GM18868 (cell line): ENCODE data around the gene CRYBA2.

Source experiments
- ATAC-seq: cut with Tn5 transposase; IDR thresholded peaks from one replicate; pipeline ENCODE4 v1.9.1; 2021; ENCODE audit warnings: mild to moderate bottlenecking, moderate library complexity; ENCODE audit not compliant: unreplicated experiment

CRYBA2 gene

DNA sequence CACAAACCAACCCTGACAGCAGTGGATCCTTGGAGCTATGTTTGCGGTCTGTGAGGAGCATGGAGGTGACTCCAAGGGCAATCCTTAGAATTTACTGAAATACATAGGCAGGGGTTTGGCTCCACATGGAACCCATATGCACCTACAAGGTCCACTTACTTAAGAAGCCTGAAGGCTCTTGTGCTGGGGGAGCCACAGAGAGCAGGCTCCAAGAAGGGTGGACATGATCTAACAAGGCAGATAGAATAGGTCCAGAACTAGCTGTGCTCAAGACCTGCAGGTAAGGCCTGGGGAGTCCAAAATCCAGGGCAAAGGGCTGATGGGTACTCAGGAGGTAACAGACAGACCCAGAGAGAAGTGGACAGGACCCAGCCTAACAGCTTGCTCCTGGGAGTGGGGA, 34.9 kb downstream of the CRYBA2 start:
- no peak for ATAC-seq

- no peak for ATAC-seq
These were observed 35.6 kb downstream of the CRYBA2 start for GRCh38 chr2:218957671-218958070.

DNA sequence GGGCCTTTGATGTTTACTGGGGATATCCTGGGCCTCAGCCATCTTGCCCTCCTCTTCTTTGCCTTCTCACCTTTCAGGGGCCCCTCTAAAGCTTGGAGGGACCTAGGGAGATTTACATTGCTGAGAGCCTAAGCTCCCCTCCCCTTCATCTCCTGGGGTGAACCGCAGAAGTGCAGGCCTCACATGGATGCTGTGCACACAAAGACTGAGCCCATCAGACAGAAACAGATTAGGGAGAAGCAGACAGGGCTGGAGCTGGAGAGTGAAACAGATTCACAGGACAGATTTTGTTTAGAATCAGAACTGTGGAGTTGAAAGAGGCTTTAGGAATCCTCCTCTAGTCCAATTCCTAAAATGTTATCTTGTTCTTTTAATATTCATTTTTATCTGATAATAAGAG, 37.2 kb downstream of the CRYBA2 start:
- no peak for ATAC-seq

DNA sequence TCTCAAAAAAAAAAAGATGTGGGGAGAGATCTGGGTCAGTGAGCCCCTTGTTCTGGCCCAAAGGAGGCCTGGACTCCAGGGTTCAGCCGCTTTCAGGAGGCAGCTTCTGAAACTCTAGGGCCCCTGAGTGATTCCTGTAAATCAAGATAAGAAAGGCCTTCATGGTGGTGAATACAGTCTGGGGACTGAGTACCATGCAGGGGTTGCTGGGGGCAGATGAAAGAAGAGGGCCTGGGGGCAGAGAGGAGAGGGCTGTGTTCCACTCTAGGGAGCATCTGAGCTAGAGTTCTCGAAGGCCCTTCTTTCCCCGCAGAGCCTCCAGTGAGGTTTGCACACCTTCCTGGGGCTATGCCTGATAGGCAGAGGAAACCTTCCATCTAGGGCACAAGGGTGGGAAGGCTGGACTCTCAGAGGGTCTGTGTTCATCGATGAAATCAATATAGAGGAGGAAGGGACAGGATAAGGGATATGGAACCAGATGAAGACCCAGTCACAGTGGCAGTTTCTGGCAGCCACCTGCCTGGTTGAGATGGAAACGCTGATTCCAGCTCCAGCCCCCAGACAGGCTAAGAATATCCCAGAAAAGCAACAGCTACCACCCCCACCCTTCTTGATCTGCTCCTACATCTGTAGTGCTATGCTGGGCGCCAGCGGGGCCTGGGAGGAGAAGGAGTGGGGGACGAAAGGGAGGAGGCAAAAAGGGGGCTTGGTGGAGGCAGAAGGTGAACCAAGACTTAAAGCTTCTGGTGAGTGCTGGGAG, 38.5 kb downstream of the CRYBA2 start:
- ATAC-seq: no peak

GRCh38 chr2:218953366-218953954, 39.8 kb downstream of the CRYBA2 start:
- ATAC-seq: no peak

GRCh38 chr2:218952160-218952559, 41.1 kb downstream of the CRYBA2 start:
- ATAC-seq: no peak

DNA sequence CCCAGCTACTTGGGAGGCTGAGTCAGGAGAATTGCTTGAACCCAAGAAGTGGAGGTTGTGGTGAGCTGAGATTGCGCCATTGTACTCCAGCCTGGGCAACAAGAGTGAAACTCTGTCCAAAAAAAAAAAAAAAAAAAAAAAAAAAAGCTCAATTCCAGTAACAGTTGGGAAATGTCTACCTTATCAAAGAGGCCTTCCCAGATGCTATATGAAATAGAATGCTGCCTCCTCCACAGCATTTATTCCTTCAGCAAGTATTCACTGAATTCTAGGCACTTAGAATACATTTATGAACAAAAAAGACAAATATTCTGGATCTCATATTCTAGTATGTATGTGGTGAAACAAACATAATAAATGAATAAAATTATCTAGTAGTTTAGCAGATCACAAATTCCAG, 46.6 kb downstream of the CRYBA2 start:
- ATAC-seq: no peak

- no peak for ATAC-seq
These were observed 48.3 kb downstream of the CRYBA2 start for GRCh38 chr2:218944759-218945404.
